ENCODE data around the gene DHX32. TPM values are rescaled to one million over a fixed set of nuclear protein-coding genes. Genes with fewer than 3 reads are reported as not detected.

DHX32 gene
- total RNA-seq, 6 experiments from 2014 or later: 10.0 to 17.6 (median 14.1) TPM

DNA sequence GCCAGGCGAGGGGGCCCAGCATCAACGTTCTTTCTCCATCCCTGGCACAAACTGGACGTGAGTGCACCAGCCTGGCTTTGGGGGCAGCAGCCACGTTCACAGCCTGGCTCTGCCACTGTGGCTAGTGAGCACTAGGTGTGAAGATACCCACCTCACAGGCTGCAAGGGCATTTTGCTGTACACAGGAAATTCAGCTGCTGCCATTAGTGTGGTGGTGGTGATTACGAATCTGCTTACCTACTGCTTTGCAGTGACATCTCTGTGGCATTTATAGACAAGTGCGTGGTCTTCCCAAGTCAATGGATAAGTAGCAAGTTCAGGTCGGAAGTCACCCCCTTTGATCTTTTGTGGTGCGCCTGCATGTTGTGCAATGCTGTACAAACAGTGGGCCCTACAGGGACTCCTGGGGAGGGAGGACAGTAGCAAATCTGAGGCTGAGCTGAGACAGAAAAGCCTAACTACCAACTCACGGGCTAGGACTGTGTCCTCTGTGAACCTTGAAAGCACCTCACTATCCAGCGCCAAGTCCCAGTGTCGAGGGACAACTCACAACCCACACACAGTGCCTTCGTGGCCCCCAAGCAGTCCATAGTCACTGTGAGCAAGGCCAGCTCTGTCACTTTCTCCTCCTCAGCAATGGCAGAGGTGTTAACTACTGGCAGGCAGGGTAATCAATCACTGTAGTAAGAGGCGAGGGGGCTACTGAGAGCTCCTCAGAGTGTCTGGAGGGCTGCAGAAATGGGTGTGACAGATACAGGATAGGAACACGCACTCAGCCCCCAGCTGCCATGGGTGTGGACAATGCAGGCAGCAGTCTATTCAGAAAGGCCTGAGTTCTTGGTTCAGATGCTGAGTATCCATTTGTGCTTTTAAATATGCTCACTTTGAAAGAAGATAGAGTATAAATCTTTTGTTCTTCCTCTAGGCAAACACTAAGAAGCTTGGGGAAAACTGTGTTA lies 88.5 kb downstream of the DHX32 start:
- no peak for TF ChIP-seq POLR2A (IDR thresholded peaks at IDR 0.05)
- 70% methylated on average over 4 of the region's 14 CpGs for WGBS (ENCODE audit: insufficient coverage, low coverage, low lambda C conversion rate, missing lambda C conversion rate)
- ATAC-seq (peak in 1 of 4 donors; percentile 26), DNase-seq (no peak)
- H3K9me3 ChIP-seq: no peaks in the 10 kb centered on the region
- intact Hi-C loops (cut with DNase I): no loop called here
- no peaks in the 10 kb centered on the region for H3K27me3 ChIP-seq
- H3K27ac ChIP-seq: no peak overlapping the region
- H3K4me3 ChIP-seq: no peak overlapping the region
- peaks cover 0 to 23% (median 0%) of the 10 kb centered on the region in 4 donors for H3K36me3 ChIP-seq
- H3K4me1 ChIP-seq: no peaks in the 10 kb centered on the region

- Histone ChIP-seq H3K27me3 (no peaks in the 10 kb centered on the region), H3K9me3 (no peaks in the 10 kb centered on the region), H3K36me3 (peaks cover 0 to 14% (median 0%) of the 10 kb centered on the region in 4 donors), H3K27ac (no peak overlapping the region), H3K4me3 (no peak overlapping the region), H3K4me1 (no peaks in the 10 kb centered on the region)
- no peak for TF ChIP-seq POLR2A (IDR thresholded peaks at IDR 0.05)
- no peak for TF ChIP-seq CTCF (IDR thresholded peaks at IDR 0.05)
- intact Hi-C loops (cut with DNase I): no loop called here
- ATAC-seq (peak in 2 of 4 donors; percentile 16 to 22), DNase-seq (no peak)
- WGBS (ENCODE audit: insufficient coverage, low coverage, low lambda C conversion rate, missing lambda C conversion rate): 79% methylated on average over 3 of the region's 17 CpGs
These were observed 92.7 kb downstream of the DHX32 start for GRCh38 chr10:125788156-125789034.

MicroRNAs encoded within 50 kb of the gene (microRNA counts, 767-probe panel; counts per million panel counts)
- microRNA hsa-miR-4484: 237 counts per million

Small RNA genes lying within 50 kb of the gene (microRNA-seq; reads per million reads assigned to microRNA genes)
- gene MIR4484: 1.3 to 1.7 reads per million in 2 donors

Small RNA genes lying within 50 kb of the gene (small RNA-seq; reads per million reads assigned to genes)
- gene MIR4484 (0 reads per million in 2 experiments), gene RF00017 (0 reads per million in 2 experiments), gene RNU2-42P (0 reads per million in 2 experiments)

Other genes with a start within 250 kb of the DHX32 start
- not detected for gene TEX36, start 198.1 kb downstream of the DHX32 start, total RNA-seq
- gene EDRF1, start 161.6 kb downstream of the DHX32 start, total RNA-seq: 1 to 10 TPM; 6.5 to 8.5 (median 8.1) TPM
- under 1 TPM in 5 of 6 experiments, not detected in 1; 0.10 to 0.25 (median 0.14) TPM for gene MMP21, start 105.5 kb downstream of the DHX32 start, total RNA-seq
- 10 to 100 TPM; 23.5 to 52.5 (median 28.3) TPM for gene UROS, start 58.0 kb downstream of the DHX32 start, total RNA-seq
- 10 to 100 TPM; 25.9 to 43.3 (median 29.6) TPM for gene BCCIP, start 57.7 kb downstream of the DHX32 start, total RNA-seq
- under 1 TPM in 1 of 6 experiments, not detected in 5; 0.18 TPM for gene FANK1, start 15.3 kb upstream of the DHX32 start, total RNA-seq